Bronchial epithelial cell (primary cell): ENCODE measurements around the gene TMEM213. TPM values are rescaled to one million over a fixed set of nuclear protein-coding genes. Genes with fewer than 3 reads are reported as not detected.

Experiments used
- DNase-seq: peaks from one replicate; pipeline ENCODE4 v3.0.0-alpha.2; 2010; ENCODE audit warnings: low read depth
- FAIRE-seq: peaks from 2 replicates; lab custom pipeline; 2011; peaks lifted over from hg19 to GRCh38; lab: Jason Lieb, UNC
- H3K27me3 ChIP-seq: 2 replicates; pipeline ENCODE4 v1.5.1; 2011; ENCODE audit warnings: low read length; ENCODE audit not compliant: control insufficient read depth, insufficient read depth
- H3K36me3 ChIP-seq: 2 replicates; pipeline ENCODE4 v1.5.1; 2011; ENCODE audit warnings: low read length; ENCODE audit not compliant: control insufficient read depth, insufficient read depth
- H3K4me3 ChIP-seq: 2 replicates; pipeline ENCODE4 v1.5.1; 2011; ENCODE audit warnings: mild to moderate bottlenecking, low read depth, low read length, control low read depth
- total RNA-seq: library from RNA; depleted of rRNA; stranded (reverse); fragments of >200 nt; gene quantifications from 2 replicates; pipeline ENCODE4 v1.2.1, GENCODE V29; 2014
- TF ChIP-seq, protein P1 (sequence below): IDR thresholded peaks from 2 replicates; pipeline ENCODE4 v1.5.1; 2011; ENCODE audit warnings: mild to moderate bottlenecking, moderate library complexity, low read length, control low read depth, inconsistent platforms; ENCODE audit not compliant: insufficient read depth, severe bottlenecking

TMEM213 gene
- total RNA-seq, 1 donor from 2014 or later, result not detected

GRCh38 chr7:138813945-138814344 lies 16.2 kb downstream of the TMEM213 start:
- TF ChIP-seq, protein P1, sequence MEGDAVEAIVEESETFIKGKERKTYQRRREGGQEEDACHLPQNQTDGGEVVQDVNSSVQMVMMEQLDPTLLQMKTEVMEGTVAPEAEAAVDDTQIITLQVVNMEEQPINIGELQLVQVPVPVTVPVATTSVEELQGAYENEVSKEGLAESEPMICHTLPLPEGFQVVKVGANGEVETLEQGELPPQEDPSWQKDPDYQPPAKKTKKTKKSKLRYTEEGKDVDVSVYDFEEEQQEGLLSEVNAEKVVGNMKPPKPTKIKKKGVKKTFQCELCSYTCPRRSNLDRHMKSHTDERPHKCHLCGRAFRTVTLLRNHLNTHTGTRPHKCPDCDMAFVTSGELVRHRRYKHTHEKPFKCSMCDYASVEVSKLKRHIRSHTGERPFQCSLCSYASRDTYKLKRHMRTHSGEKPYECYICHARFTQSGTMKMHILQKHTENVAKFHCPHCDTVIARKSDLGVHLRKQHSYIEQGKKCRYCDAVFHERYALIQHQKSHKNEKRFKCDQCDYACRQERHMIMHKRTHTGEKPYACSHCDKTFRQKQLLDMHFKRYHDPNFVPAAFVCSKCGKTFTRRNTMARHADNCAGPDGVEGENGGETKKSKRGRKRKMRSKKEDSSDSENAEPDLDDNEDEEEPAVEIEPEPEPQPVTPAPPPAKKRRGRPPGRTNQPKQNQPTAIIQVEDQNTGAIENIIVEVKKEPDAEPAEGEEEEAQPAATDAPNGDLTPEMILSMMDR, result no peak
- DNase-seq (no peak), FAIRE-seq (no peak)
- Histone ChIP-seq H3K36me3 (no peaks in the 10 kb centered on the region), H3K27me3 (no peaks in the 10 kb centered on the region), H3K4me3 (no peak overlapping the region)

- TF ChIP-seq, protein P1, result no peak
- Histone ChIP-seq H3K36me3 (no peaks in the 10 kb centered on the region), H3K4me3 (no peak overlapping the region), H3K27me3 (no peaks in the 10 kb centered on the region)
- FAIRE-seq (no peak), DNase-seq (no peak)
Measured at GRCh38 chr7:138814816-138815332, 17.1 kb downstream of the TMEM213 start.

- H3K36me3 ChIP-seq, result no peaks in the 10 kb centered on the region
- FAIRE-seq, result no peak
- TF ChIP-seq, protein P1, result no peak
- no peak for DNase-seq
- no peak overlapping the region for H3K4me3 ChIP-seq
- no peaks in the 10 kb centered on the region for H3K27me3 ChIP-seq
Measured at GRCh38 chr7:138816650-138817049, 18.9 kb downstream of the TMEM213 start.

GRCh38 chr7:138819625-138820024 lies 21.8 kb downstream of the TMEM213 start:
- TF ChIP-seq, protein P1, result no peak
- Histone ChIP-seq H3K4me3 (no peak overlapping the region), H3K36me3 (no peaks in the 10 kb centered on the region), H3K27me3 (no peaks in the 10 kb centered on the region)
- FAIRE-seq (no peak), DNase-seq (no peak)

DNA sequence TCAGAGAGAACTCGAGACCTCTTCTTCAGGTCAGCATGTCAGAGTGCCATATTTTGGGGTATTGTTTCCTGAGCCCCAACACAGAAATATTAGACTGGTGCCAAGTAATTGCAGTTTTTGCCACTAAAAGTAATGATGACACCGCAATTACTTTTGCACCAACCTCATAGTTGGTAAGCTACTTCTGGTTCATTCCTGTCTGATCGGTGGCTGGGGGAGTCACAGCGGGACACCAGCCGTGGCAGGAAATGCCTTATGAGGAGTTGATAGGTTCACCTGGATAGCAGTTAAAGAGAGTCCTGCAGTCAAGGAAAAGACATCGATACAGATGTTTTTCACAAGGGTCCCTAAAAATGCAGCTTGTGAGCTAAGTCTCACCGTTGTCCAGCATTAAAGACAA lies 24.1 kb downstream of the TMEM213 start:
- H3K4me3 ChIP-seq, result no peak overlapping the region
- no peaks in the 10 kb centered on the region for H3K27me3 ChIP-seq
- DNase-seq (no peak), FAIRE-seq (no peak)
- TF ChIP-seq, protein P1, result no peak
- H3K36me3 ChIP-seq, result no peaks in the 10 kb centered on the region
